ENCODE measurements around the gene ZNF609. TPM values are rescaled to one million over a fixed set of nuclear protein-coding genes. Genes with fewer than 3 reads are reported as not detected.

Gene ZNF609
- total and polyA plus RNA-seq, 2 experiments from 2014 or later: 12.5 to 23.0 TPM

DNA sequence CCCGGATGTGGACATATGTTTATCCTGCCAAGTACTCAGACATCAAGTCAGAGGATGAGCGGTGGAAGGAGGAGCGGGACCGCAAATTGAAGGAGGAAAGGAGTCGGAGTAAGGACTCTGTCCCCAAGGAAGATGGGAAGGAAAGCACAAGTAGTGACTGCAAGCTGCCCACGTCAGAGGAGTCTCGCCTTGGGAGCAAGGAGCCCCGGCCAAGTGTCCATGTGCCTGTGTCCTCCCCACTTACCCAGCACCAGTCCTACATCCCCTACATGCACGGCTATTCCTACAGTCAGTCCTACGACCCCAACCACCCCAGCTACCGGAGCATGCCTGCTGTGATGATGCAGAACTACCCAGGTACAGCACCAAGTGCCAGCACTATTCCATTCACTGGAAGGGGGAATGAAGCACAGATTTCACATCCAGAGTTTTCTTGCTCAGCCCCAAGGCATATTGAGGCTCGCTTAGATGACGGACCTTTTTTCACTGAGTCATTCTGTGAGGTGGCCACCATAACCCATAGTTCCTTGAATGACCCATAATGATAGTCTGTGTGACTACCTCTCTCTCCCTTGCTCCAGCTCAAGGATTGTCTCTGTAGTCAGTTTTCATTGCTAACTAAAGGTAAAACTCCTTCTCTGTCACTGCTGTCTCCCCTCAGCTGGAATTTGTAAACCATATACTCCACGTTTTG is 217.9 kb downstream of the ZNF609 start:
- no peak for DNase-seq (ENCODE audit: low spot score)
- no peak for TF ChIP-seq EZH2phosphoT487 (IDR thresholded peaks at IDR 0.05; ENCODE audit: low read depth, severe bottlenecking, unreplicated experiment)
- TF ChIP-seq, protein P1, sequence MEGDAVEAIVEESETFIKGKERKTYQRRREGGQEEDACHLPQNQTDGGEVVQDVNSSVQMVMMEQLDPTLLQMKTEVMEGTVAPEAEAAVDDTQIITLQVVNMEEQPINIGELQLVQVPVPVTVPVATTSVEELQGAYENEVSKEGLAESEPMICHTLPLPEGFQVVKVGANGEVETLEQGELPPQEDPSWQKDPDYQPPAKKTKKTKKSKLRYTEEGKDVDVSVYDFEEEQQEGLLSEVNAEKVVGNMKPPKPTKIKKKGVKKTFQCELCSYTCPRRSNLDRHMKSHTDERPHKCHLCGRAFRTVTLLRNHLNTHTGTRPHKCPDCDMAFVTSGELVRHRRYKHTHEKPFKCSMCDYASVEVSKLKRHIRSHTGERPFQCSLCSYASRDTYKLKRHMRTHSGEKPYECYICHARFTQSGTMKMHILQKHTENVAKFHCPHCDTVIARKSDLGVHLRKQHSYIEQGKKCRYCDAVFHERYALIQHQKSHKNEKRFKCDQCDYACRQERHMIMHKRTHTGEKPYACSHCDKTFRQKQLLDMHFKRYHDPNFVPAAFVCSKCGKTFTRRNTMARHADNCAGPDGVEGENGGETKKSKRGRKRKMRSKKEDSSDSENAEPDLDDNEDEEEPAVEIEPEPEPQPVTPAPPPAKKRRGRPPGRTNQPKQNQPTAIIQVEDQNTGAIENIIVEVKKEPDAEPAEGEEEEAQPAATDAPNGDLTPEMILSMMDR (IDR thresholded peaks at IDR 0.05; ENCODE audit: poor library complexity): no peak
- H3K79me2 ChIP-seq: no peaks in the 10 kb centered on the region
- H3K4me2 ChIP-seq: no peak overlapping the region
- H2AFZ ChIP-seq: no peak overlapping the region
- no peaks in the 10 kb centered on the region for H3K4me1 ChIP-seq (ENCODE audit: insufficient read depth)
- H4K20me1 ChIP-seq (ENCODE audit: insufficient read depth, poor library complexity, severe bottlenecking): no peaks in the 10 kb centered on the region
- H3K27me3 ChIP-seq: no peaks in the 10 kb centered on the region
- no peaks in the 10 kb centered on the region for H3K36me3 ChIP-seq (replicated peaks; ENCODE audit: insufficient read depth, low read depth)
- no peaks in the 10 kb centered on the region for H3K9me3 ChIP-seq (ENCODE audit: low read depth)
- H3K9me2 ChIP-seq (replicated peaks; ENCODE audit: insufficient read depth): no peaks in the 10 kb centered on the region
- 90% methylated on average over 14 of the region's 14 CpGs for WGBS (ENCODE audit: low lambda C conversion rate, missing lambda C conversion rate)
- no peak overlapping the region for H3K27ac ChIP-seq
- no peak overlapping the region for H3K4me3 ChIP-seq

DNA sequence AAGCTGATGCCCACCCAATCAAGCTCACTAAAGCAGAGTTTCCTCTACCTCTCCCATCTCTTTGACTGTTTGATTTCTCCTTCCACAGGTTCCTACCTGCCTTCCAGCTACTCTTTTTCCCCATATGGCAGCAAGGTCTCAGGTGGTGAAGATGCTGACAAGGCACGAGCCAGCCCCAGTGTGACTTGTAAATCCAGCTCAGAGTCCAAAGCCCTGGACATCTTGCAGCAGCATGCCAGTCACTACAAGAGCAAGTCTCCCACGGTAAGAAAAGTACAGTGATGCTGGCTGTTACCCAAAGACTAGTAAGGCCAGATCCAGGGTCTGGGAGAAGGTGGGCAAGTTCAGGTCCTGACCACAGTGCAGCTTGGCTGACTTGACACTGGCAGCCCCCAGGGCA is 219.7 kb downstream of the ZNF609 start:
- Histone ChIP-seq H3K4me3 (no peak overlapping the region), H3K9me3 (ENCODE audit: low read depth) (no peaks in the 10 kb centered on the region), H2AFZ (no peak overlapping the region), H3K9me2 (replicated peaks; ENCODE audit: insufficient read depth) (no peaks in the 10 kb centered on the region), H3K27ac (no peak overlapping the region), H3K27me3 (no peaks in the 10 kb centered on the region), H3K4me2 (no peak overlapping the region), H4K20me1 (ENCODE audit: insufficient read depth, poor library complexity, severe bottlenecking) (no peaks in the 10 kb centered on the region), H3K4me1 (ENCODE audit: insufficient read depth) (no peaks in the 10 kb centered on the region), H3K36me3 (replicated peaks; ENCODE audit: insufficient read depth, low read depth) (no peaks in the 10 kb centered on the region), H3K79me2 (no peaks in the 10 kb centered on the region)
- no peak for DNase-seq (ENCODE audit: low spot score)
- TF ChIP-seq, protein P1 (IDR thresholded peaks at IDR 0.05; ENCODE audit: poor library complexity): no peak
- no peak for TF ChIP-seq EZH2 (IDR thresholded peaks at IDR 0.05; ENCODE audit: borderline replicate concordance)
- TF ChIP-seq EZH2phosphoT487 (IDR thresholded peaks at IDR 0.05; ENCODE audit: low read depth, severe bottlenecking, unreplicated experiment): no peak
- WGBS (ENCODE audit: low lambda C conversion rate, missing lambda C conversion rate): 72% methylated on average over 2 of the region's 2 CpGs

DNA sequence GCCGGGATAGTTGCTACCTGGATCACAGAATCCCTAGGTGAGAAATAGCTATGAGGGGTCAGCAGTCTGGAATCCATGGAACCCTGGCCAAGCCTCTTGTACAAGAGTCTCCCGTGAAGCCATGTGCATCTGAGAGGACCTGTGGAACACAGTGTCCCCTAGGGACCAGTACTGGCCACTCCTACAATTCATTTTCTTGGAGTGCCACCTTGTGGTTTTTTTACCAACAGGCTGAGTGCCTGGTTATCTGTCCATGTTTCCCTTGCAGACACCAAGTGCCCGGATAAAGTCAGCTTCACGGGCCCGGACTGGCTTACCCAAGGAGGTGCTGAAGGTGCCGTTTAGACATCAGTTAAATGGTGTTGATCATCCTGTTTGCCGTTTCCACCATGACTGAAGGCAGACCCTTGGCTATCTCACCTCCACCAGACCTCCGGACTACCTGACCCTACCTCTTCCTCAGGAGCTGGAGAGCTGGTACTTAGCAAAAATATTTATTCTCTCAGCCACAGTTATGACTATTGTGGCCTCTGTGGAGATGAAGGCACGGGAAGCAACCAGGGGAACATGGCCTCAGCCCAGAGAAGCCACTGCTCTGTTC is 221.1 kb downstream of the ZNF609 start:
- TF ChIP-seq EZH2phosphoT487 (IDR thresholded peaks at IDR 0.05; ENCODE audit: low read depth, severe bottlenecking, unreplicated experiment): no peak
- TF ChIP-seq, protein P1 (IDR thresholded peaks at IDR 0.05; ENCODE audit: poor library complexity): peak; percentile 75
- no peak for TF ChIP-seq EZH2 (IDR thresholded peaks at IDR 0.05; ENCODE audit: borderline replicate concordance)
- no peaks in the 10 kb centered on the region for H3K36me3 ChIP-seq (replicated peaks; ENCODE audit: insufficient read depth, low read depth)
- 60% methylated on average over 9 of the region's 9 CpGs for WGBS (ENCODE audit: low lambda C conversion rate, missing lambda C conversion rate)

More for the DNA sequence above, 221.1 kb downstream of the ZNF609 start:
- Histone ChIP-seq H3K27ac (no peak overlapping the region), H4K20me1 (ENCODE audit: insufficient read depth, poor library complexity, severe bottlenecking) (no peaks in the 10 kb centered on the region), H3K9me2 (replicated peaks; ENCODE audit: insufficient read depth) (no peaks in the 10 kb centered on the region), H2AFZ (no peak overlapping the region), H3K4me3 (no peak overlapping the region), H3K9me3 (ENCODE audit: low read depth) (no peaks in the 10 kb centered on the region), H3K79me2 (no peaks in the 10 kb centered on the region), H3K4me1 (ENCODE audit: insufficient read depth) (no peaks in the 10 kb centered on the region), H3K27me3 (no peaks in the 10 kb centered on the region), H3K4me2 (no peak overlapping the region)
- DNase-seq (ENCODE audit: low spot score): peak; percentile 82
